Measurements from ENCODE around the gene SPOCK1.

DNA sequence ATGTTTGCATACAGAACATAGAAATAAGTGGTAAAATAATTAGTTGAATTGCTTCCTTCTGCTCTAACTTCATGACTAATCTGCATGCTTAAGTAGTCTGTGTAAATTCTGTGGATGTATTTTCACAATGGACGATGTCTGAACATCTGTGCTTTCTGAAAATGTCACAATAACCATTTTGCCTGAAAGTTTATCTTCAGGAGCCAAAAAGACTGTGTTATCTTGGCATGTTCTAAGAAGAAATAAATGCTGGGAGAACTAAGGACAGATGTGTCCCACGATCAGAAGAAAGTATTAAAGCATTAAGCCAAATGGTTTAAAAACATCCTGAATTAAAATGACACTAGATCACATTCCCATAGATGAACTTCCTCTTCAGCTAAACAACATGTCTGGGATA, 397.6 kb downstream of the SPOCK1 start:
- TF ChIP-seq SIN3A (IDR thresholded peaks at IDR 0.05; ENCODE audit: borderline replicate concordance in 2 of 2, control insufficient read depth in 1 of 2, low read depth in 2 of 2, low read length in 2 of 2) (no peak), CHD2 (IDR thresholded peaks at IDR 0.05; ENCODE audit: low read depth, low read length) (no peak), BHLHE40 (IDR thresholded peaks at IDR 0.05; ENCODE audit: low read length) (no peak), ZBED1 (IDR thresholded peaks at IDR 0.05) (no peak)
- TF ChIP-seq, protein P1, sequence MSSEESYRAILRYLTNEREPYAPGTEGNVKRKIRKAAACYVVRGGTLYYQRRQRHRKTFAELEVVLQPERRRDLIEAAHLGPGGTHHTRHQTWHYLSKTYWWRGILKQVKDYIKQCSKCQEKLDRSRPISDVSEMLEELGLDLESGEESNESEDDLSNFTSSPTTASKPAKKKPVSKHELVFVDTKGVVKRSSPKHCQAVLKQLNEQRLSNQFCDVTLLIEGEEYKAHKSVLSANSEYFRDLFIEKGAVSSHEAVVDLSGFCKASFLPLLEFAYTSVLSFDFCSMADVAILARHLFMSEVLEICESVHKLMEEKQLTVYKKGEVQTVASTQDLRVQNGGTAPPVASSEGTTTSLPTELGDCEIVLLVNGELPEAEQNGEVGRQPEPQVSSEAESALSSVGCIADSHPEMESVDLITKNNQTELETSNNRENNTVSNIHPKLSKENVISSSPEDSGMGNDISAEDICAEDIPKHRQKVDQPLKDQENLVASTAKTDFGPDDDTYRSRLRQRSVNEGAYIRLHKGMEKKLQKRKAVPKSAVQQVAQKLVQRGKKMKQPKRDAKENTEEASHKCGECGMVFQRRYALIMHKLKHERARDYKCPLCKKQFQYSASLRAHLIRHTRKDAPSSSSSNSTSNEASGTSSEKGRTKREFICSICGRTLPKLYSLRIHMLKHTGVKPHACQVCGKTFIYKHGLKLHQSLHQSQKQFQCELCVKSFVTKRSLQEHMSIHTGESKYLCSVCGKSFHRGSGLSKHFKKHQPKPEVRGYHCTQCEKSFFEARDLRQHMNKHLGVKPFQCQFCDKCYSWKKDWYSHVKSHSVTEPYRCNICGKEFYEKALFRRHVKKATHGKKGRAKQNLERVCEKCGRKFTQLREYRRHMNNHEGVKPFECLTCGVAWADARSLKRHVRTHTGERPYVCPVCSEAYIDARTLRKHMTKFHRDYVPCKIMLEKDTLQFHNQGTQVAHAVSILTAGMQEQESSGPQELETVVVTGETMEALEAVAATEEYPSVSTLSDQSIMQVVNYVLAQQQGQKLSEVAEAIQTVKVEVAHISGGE (CRISPR knock-in tag; IDR thresholded peaks at IDR 0.05): no peak
- TF ChIP-seq, protein P2, sequence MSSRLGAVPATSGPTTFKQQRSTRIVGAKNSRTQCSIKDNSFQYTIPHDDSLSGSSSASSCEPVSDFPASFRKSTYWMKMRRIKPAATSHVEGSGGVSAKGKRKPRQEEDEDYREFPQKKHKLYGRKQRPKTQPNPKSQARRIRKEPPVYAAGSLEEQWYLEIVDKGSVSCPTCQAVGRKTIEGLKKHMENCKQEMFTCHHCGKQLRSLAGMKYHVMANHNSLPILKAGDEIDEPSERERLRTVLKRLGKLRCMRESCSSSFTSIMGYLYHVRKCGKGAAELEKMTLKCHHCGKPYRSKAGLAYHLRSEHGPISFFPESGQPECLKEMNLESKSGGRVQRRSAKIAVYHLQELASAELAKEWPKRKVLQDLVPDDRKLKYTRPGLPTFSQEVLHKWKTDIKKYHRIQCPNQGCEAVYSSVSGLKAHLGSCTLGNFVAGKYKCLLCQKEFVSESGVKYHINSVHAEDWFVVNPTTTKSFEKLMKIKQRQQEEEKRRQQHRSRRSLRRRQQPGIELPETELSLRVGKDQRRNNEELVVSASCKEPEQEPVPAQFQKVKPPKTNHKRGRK (tag; IDR thresholded peaks at IDR 0.05): no peak
